Stimulated activated CD8-positive, alpha-beta memory T cell treated with anti-CD3 and anti-CD28 coated beads, Interleukin-2, amount 100 ng/mL, for 1 hour (primary cell): Measurements from ENCODE around the gene UGT1A1.

ENCODE experiments used
- DNase-seq, 2 donors: peaks; one replicate each; pipeline ENCODE4 v3.0.0-alpha.2; 2020; ENCODE audit warnings: low read depth in 2 of 2

The UGT1A1 gene

DNA sequence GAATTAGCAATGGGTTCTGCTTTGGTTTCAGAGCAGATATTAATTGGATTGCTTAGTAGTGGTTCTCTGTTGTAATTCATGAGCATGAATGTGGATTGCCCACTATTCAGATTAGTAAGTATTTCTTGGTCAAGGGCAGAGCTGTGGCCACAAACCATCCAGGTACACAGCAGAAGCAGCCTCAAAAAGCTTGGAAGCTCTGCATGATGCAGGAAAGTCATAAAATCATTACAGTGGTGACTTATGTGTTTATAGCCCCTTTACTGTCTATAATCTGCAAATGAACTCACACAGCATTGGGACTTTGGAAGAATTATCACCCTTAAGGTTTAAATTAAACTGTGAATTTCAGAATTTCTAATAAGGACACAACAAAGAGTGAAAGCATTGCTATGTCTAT lies 1.9 kb upstream of the UGT1A1 start:
- DNase-seq, result no peak

DNA sequence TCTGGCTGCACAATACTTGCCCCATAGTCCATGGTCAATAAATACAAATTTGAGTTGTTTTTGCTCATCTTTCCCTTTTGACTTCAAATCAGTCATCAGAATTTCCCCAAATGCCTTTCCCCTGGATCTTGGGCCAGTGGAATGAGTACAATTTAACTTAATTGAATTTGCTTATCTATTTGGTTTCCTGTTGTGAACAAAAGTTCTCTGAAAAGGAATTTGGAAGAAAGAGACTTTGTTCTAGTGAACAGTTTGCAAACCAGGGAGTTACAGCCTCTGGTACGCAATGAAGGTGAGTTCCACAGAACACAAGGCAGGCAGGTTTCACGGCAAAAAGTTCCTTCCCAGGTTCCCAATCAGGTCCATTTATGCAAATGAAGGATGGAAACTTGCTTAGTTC lies 1.2 kb upstream of the UGT1A1 start:
- DNase-seq, result no peak

- DNase-seq, result no peak
Observed at GRCh38 chr2:233761040-233761769, 1.1 kb downstream of the UGT1A1 start.

GRCh38 chr2:233764264-233764663 lies 4.2 kb downstream of the UGT1A1 start:
- DNase-seq, result no peak

DNA sequence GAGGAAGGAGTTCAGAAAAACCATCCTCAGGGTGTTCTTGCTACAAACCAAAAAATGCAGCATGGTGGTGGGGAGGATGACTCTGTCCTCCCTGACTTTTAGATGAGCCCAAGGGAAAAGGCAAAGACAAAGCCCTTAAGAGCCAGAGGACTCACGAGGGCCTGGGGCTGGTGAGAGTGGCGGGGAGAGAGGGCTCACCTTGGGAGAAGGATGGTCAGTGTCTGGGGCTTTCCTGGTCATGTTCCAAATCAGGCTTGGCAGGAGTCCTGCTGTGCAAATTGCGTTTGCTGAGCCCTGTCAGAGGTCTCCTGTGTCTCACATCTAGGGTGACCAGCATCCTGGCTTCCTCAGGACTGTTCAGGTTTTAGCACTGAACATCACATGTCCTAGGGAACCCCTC lies 4.7 kb downstream of the UGT1A1 start:
- no peak for DNase-seq

- DNase-seq, result no peak
Observed at GRCh38 chr2:233766416-233766815, 6.3 kb downstream of the UGT1A1 start.

GRCh38 chr2:233768076-233768475 lies 8.0 kb downstream of the UGT1A1 start:
- no peak for DNase-seq

GRCh38 chr2:233769260-233769659 lies 9.2 kb downstream of the UGT1A1 start:
- no peak for DNase-seq

- no peak for DNase-seq
Observed at GRCh38 chr2:233772153-233772552, 12.1 kb downstream of the UGT1A1 start.

- DNase-seq, result no peak
Observed at GRCh38 chr2:233772583-233772982, 12.5 kb downstream of the UGT1A1 start.

- no peak for DNase-seq
Observed at GRCh38 chr2:233773854-233774253, 13.8 kb downstream of the UGT1A1 start.

- DNase-seq, result no peak
Observed at GRCh38 chr2:233775414-233775813, 15.3 kb downstream of the UGT1A1 start.

DNA sequence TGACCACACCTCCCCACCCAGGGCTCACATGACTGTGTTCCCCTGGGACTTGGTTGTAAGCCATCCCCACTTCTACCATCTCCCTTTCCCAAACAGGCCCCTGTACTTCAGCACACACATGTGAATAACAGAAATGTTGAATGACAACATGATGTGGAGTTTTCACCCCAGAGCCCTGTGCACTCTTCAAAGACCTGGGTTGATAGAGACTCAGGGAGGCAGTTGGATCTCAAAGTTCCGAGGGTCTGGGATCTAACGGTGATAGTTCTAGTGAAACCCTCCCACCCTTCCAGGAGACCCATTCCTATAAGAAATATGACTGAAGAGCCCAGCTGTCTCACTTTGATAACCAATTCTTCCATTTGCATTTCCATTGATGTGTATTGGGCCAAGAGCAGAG lies 18.0 kb downstream of the UGT1A1 start, which contains the start of gene MROH2A:
Gene MROH2A (plus strand): TSS at position 301 of the 400 bp plus-strand sequence. CDS start 1,029 bp downstream, outside the sequence.
- DNase-seq, result no peak

DNA sequence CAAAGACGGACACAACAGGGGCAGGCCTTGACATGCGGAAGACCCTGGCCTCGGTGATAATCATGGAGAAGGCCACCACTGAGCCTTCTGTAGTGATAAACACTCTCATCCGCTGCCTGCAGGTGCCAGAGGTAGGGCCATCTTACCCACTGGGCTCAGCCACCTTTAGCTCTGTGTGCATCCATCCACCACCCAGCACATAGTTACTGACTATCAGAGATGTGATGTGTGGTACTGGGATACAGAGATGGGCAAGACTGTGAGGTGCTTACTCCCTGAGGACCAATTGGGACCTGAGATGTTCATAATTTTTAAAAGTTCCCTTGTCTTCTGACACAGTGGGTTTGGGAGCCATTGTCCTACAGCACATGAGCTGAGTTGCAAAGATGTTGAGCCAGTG lies 19.7 kb downstream of the UGT1A1 start:
- DNase-seq, result no peak

DNA sequence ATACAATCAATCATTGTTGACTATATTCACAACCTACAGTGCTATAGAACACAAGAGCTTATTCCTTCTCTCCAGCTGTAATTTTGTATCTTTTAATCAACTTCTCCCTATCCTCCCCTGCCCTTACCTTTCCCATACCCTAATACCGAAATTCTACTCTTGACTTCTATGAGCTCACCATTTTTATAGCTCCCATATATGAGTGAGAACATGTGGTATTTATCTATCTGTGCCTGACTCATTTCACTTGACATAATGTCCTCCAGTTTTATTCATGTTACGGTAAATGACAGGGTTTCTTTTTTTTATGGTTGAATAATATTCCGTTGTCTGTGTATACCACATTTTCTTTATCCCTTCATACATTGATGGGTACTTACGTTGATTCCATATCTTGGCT lies 20.7 kb downstream of the UGT1A1 start:
- DNase-seq, result no peak

DNA sequence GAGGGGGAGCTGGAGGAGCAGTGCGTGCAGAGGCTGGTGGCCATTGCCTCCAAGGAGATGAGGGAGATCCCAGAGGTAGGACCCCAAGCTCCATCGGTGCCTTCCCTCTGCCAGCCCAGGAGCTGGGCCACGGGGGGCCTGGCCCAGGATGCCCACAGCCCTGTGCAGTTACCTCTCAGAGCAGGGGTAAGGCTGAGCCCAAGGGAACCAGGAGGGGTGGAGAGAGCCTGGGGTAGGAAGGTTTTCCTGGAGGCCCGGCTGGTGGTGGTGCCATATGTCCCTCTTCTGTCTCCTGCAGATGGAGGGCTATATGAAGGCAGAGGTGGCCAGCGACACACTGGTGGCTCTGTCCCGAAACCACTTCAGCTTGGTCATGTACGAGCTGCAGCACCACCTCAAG lies 29.5 kb downstream of the UGT1A1 start:
- DNase-seq, result no peak

DNA sequence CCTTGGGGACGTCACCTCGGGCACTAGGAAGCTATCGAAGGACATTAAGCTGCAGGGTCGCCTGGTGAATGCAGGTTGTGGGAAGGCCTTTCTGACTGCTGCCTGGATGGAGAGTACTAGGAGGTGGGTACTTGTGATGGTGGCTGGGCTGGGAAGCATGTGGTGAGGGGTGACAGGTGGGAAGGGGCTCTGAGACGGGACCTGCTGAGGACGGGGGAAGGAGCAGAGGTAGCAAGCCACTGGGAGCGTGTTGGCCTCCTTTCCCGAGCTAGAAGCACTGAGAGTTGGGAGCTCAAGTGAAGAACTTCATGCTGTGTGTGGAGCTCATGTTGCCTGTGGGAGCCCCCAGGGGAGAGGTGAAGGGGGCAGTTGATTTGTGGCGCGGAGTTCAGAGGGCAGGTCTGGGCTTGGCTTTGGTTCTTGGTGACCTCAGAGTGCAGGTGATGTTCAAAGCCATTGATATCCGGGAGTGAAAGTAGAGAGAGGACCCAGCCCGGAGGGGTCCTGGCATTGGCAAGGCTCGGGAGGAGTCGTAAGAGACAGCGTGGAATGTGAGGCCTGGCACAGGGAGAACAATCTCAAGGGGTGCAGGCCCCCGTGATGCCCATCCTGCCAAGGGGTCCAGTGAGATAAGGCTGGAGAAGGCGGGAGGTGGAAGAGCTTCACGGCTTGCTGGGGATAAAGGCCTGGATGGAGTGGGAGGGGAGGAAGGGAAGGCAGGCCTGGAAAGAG lies 31.2 kb downstream of the UGT1A1 start:
- DNase-seq, result no peak

- no peak for DNase-seq
Observed at GRCh38 chr2:233791883-233792329, 31.8 kb downstream of the UGT1A1 start.

DNA sequence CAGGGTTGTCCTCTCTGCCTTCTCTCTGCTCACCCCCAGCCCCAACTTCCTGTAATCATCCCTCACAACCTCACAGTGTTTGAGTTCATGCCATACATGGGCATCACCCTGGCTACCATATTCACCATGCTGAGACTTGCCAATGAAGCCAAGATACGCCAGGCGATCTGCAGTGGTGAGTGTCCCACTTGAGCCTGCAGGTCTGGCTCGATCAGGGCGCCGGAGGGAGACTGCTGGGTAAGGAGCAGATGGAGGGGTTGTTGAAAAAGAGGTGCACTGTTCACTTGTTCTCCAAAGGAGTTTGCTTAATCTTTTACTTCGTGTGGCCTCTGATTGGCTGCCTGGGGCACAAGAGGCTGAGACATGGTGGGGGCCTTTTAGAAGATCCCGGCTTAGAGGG lies 32.6 kb downstream of the UGT1A1 start:
- no peak for DNase-seq

GRCh38 chr2:233793465-233794127 lies 33.5 kb downstream of the UGT1A1 start:
- no peak for DNase-seq

DNA sequence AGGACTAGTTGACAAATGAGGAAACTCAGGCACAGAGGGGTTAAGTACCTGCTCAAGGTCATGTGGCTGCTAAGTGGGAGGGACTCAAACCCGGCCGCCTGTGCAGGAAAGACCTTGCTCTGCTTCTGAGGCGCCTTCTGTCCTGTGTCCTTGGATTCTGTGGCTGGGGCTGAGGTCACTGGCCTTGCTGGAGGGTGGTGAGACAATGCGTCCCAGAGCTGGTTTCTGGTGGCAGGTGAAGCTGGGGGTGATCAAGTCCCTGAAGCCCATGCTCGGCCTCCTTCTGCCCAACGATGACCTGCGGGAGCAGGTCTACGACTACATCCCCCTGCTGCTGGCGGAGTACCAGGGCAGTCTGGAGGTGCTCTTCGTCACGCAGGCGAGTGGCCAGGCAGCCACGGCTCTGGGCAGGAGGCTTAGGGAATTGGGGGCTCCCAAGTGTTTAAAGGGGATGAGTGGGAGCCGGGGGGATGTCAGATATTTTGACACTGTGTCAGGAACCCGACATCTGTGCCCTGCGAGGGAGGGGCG lies 34.1 kb downstream of the UGT1A1 start:
- DNase-seq, result no peak

- DNase-seq, result no peak
Observed at GRCh38 chr2:233795735-233796171, 35.7 kb downstream of the UGT1A1 start.
